ES-I3 (cell line): ENCODE results near the gene CLASP1.

Experiments used
- H3K36me3 ChIP-seq: 2 replicates; pipeline ENCODE4 v1.6.1; 2013; ENCODE audit warnings: mild to moderate bottlenecking, low read length, control low read depth, moderate library complexity; ENCODE audit not compliant: insufficient read depth
- H3K4me1 ChIP-seq: 2 replicates; pipeline ENCODE4 v1.6.1; 2013; ENCODE audit warnings: mild to moderate bottlenecking, control low read depth, low read length; ENCODE audit not compliant: insufficient read depth
- H3K9ac ChIP-seq: 2 replicates; pipeline ENCODE4 v1.6.1; 2013; ENCODE audit warnings: low read depth, mild to moderate bottlenecking, low read length, moderate library complexity
- H3K9me3 ChIP-seq: 2 replicates; pipeline ENCODE4 v1.6.1; 2013; ENCODE audit warnings: mild to moderate bottlenecking, low read length, moderate library complexity; ENCODE audit not compliant: control insufficient read depth, insufficient read depth

CLASP1 gene

GRCh38 chr2:121409388-121409787, 239.9 kb downstream of the CLASP1 start:
- Histone ChIP-seq H3K9ac (no peak overlapping the region), H3K9me3 (no peaks in the 10 kb centered on the region), H3K4me1 (peaks cover 4% of the 10 kb centered on the region; the same call in 1 of the 2 replicates), H3K36me3 (no peaks in the 10 kb centered on the region; the same call in 1 of the 2 replicates)

GRCh38 chr2:121408641-121409040, 240.6 kb downstream of the CLASP1 start:
- no peaks in the 10 kb centered on the region for H3K9me3 ChIP-seq
- H3K4me1 ChIP-seq = peaks cover 4% of the 10 kb centered on the region; the same call in 1 of the 2 replicates
- H3K9ac ChIP-seq = no peak overlapping the region
- no peaks in the 10 kb centered on the region; the same call in 1 of the 2 replicates for H3K36me3 ChIP-seq

- Histone ChIP-seq H3K9me3 (no peaks in the 10 kb centered on the region), H3K4me1 (no peaks in the 10 kb centered on the region), H3K36me3 (peaks cover 4% of the 10 kb centered on the region), H3K9ac (no peak overlapping the region)
Measured at GRCh38 chr2:121405233-121405632, 244.0 kb downstream of the CLASP1 start.

- Histone ChIP-seq H3K36me3 (peaks cover 20% of the 10 kb centered on the region), H3K4me1 (no peaks in the 10 kb centered on the region), H3K9ac (no peak overlapping the region), H3K9me3 (no peaks in the 10 kb centered on the region)
Measured at GRCh38 chr2:121400201-121400600, 249.1 kb downstream of the CLASP1 start.

GRCh38 chr2:121398853-121399252, 250.4 kb downstream of the CLASP1 start:
- H3K9ac ChIP-seq = no peak overlapping the region
- peaks cover 20% of the 10 kb centered on the region for H3K36me3 ChIP-seq
- H3K9me3 ChIP-seq = no peaks in the 10 kb centered on the region
- H3K4me1 ChIP-seq = no peaks in the 10 kb centered on the region

GRCh38 chr2:121390082-121390692, 259.1 kb downstream of the CLASP1 start:
- H3K36me3 ChIP-seq = peaks cover 2% of the 10 kb centered on the region
- H3K9me3 ChIP-seq = no peaks in the 10 kb centered on the region
- H3K9ac ChIP-seq = no peak overlapping the region
- no peaks in the 10 kb centered on the region for H3K4me1 ChIP-seq

- H3K36me3 ChIP-seq = peaks cover 2% of the 10 kb centered on the region
- no peaks in the 10 kb centered on the region for H3K9me3 ChIP-seq
- no peaks in the 10 kb centered on the region for H3K4me1 ChIP-seq
- H3K9ac ChIP-seq = no peak overlapping the region
Measured at GRCh38 chr2:121388371-121388770, 260.9 kb downstream of the CLASP1 start.

GRCh38 chr2:121387591-121388325, 261.5 kb downstream of the CLASP1 start:
- no peaks in the 10 kb centered on the region for H3K4me1 ChIP-seq
- no peak overlapping the region for H3K9ac ChIP-seq
- peaks cover 2% of the 10 kb centered on the region for H3K36me3 ChIP-seq
- H3K9me3 ChIP-seq = no peaks in the 10 kb centered on the region

GRCh38 chr2:121386707-121387106, 262.6 kb downstream of the CLASP1 start:
- no peak overlapping the region for H3K9ac ChIP-seq
- H3K36me3 ChIP-seq = peaks cover 2% of the 10 kb centered on the region
- no peaks in the 10 kb centered on the region for H3K9me3 ChIP-seq
- H3K4me1 ChIP-seq = no peaks in the 10 kb centered on the region

- H3K36me3 ChIP-seq = peaks cover 2% of the 10 kb centered on the region
- H3K9ac ChIP-seq = no peak overlapping the region
- no peaks in the 10 kb centered on the region for H3K4me1 ChIP-seq
- no peaks in the 10 kb centered on the region for H3K9me3 ChIP-seq
Measured at GRCh38 chr2:121386102-121386501, 263.2 kb downstream of the CLASP1 start.

GRCh38 chr2:121382744-121383143, 266.5 kb downstream of the CLASP1 start:
- Histone ChIP-seq H3K4me1 (no peaks in the 10 kb centered on the region), H3K9ac (no peak overlapping the region), H3K9me3 (no peaks in the 10 kb centered on the region), H3K36me3 (peaks cover 2% of the 10 kb centered on the region; the same call in 1 of the 2 replicates)

- Histone ChIP-seq H3K4me1 (no peaks in the 10 kb centered on the region), H3K9ac (no peak overlapping the region), H3K36me3 (no peaks in the 10 kb centered on the region; the same call in 1 of the 2 replicates), H3K9me3 (no peaks in the 10 kb centered on the region)
Measured at GRCh38 chr2:121377646-121378045, 271.6 kb downstream of the CLASP1 start.

- Histone ChIP-seq H3K9ac (no peak overlapping the region), H3K36me3 (peaks cover under 1% of the 10 kb centered on the region; the same call in 1 of the 2 replicates), H3K9me3 (no peaks in the 10 kb centered on the region), H3K4me1 (no peaks in the 10 kb centered on the region)
Measured at GRCh38 chr2:121376535-121377250, 272.6 kb downstream of the CLASP1 start.

GRCh38 chr2:121375621-121376159, 273.6 kb downstream of the CLASP1 start:
- Histone ChIP-seq H3K4me1 (no peaks in the 10 kb centered on the region), H3K9ac (no peak overlapping the region), H3K36me3 (peaks cover 4% of the 10 kb centered on the region; the same call in 1 of the 2 replicates), H3K9me3 (no peaks in the 10 kb centered on the region)
